ENCODE results near the gene RPRD1B. TPM values are rescaled to one million over a fixed set of nuclear protein-coding genes. Genes with fewer than 3 reads are reported as not detected.

Gene RPRD1B
- polyA plus RNA-seq, 3 donors: 3.6 to 12.3 (median 4.7) TPM

DNA sequence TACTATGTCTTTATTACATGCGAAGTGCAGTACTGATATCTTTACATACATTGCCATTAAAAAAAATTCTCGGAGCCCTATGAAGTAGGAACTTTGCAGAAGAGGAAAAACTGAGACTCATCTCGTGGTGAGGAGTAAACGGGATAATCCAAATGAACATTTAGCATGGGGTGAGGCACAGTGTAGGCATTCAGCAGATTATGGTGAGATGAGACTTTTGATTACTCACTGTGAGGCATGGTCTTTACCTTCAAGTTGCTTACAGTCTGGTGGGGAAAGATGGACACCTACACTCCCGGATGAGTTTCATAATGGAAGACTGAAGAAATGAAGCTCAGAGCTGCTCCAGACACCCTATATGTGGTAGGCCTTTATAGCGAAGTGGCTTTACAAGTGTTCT, 1.4 kb downstream of the RPRD1B start:
- H3K27ac Mint-ChIP-seq: peak overlapping the region in 4 of 7 donors; percentile 19 to 100 (median 100)
- Histone ChIP-seq H3K4me1 (ENCODE audit: control insufficient read depth in 1 of 2, insufficient read depth in 2 of 2, low read length in 2 of 2) (peaks cover 30 to 41% of the 10 kb centered on the region in 2 donors), H3K4me2 (replicated peaks; ENCODE audit: extremely low read depth, low read length, poor library complexity, severe bottlenecking) (peak overlapping the region; percentile 86), H2AFZ (ENCODE audit: insufficient read depth, low read depth, low read length, poor library complexity, severe bottlenecking) (no peak overlapping the region), H3K27ac (ENCODE audit: low read depth in 1 of 2, low read length in 2 of 2) (peak overlapping the region in 1 of 2 donors; percentile 99), H3K36me3 (replicated peaks in 1 of 2; ENCODE audit: control insufficient read depth in 1 of 2, insufficient read depth in 2 of 2, low read length in 2 of 2) (peaks cover 5 to 31% of the 10 kb centered on the region in 2 donors), H3K9ac (ENCODE audit: insufficient read depth, low read length, poor library complexity, severe bottlenecking) (no peak overlapping the region), H3K9me3 (replicated peaks in 1 of 2; ENCODE audit: control insufficient read depth in 1 of 2, insufficient read depth in 1 of 2, low read length in 2 of 2) (no peaks in the 10 kb centered on the region), H3K79me2 (ENCODE audit: insufficient read depth, low read length) (peaks cover 98% of the 10 kb centered on the region), H3K4me3 (replicated peaks in 1 of 3; ENCODE audit: low read depth in 2 of 3, low read length in 3 of 3) (peak overlapping the region in 1 of 3 experiments; percentile 93), H4K20me1 (ENCODE audit: insufficient read depth, low read length) (peaks cover 6% of the 10 kb centered on the region), H3K27me3 (ENCODE audit: control insufficient read depth in 2 of 2, insufficient read depth in 2 of 2, low read length in 2 of 2) (no peaks in the 10 kb centered on the region)
- no peak for TF ChIP-seq CTCF (IDR thresholded peaks at IDR 0.05)
- peaks cover 47% of the 10 kb centered on the region for H3K4me1 Mint-ChIP-seq
- no peak for DNase-seq
- no peaks in the 10 kb centered on the region for H3K9me3 Mint-ChIP-seq
- intact Hi-C loops (cut with micrococcal nuclease): loop anchor here (5.0 to 10.0 kb wide), 2 partner anchors 400 to 412 kb away; partner anchors contain the start of gene SNHG17 (in 1 of the 2)
- H3K36me3 Mint-ChIP-seq: peaks cover 18 to 23% of the 10 kb centered on the region in 2 donors
- 90% methylated on average over 2 of the region's 6 CpGs for WGBS (ENCODE audit: insufficient coverage)
- H3K27me3 Mint-ChIP-seq (ENCODE audit: low read depth in 3 of 3): peaks cover 0 to 1% (median 0%) of the 10 kb centered on the region in 3 donors
- no peak overlapping the region for H3K4me3 Mint-ChIP-seq

GRCh38 chr20:38036366-38036765, 2.8 kb downstream of the RPRD1B start:
- intact Hi-C loops (cut with micrococcal nuclease): loop anchor here in 1 of 2 donors (10.0 kb wide), 1 partner anchor 398 kb away; the partner anchor contains the start of gene SNHG17
- no CpG with 5 or more reads among the region's 5 CpGs for WGBS (ENCODE audit: insufficient coverage)
- Histone ChIP-seq H3K4me1 (ENCODE audit: control insufficient read depth in 1 of 2, insufficient read depth in 2 of 2, low read length in 2 of 2) (peaks cover 30 to 41% of the 10 kb centered on the region in 2 donors), H3K27me3 (ENCODE audit: control insufficient read depth in 2 of 2, insufficient read depth in 2 of 2, low read length in 2 of 2) (no peaks in the 10 kb centered on the region), H3K79me2 (ENCODE audit: insufficient read depth, low read length) (peaks cover 98% of the 10 kb centered on the region), H3K9ac (ENCODE audit: insufficient read depth, low read length, poor library complexity, severe bottlenecking) (no peak overlapping the region), H3K4me3 (replicated peaks in 1 of 3; ENCODE audit: low read depth in 2 of 3, low read length in 3 of 3) (no peak overlapping the region), H3K9me3 (replicated peaks in 1 of 2; ENCODE audit: control insufficient read depth in 1 of 2, insufficient read depth in 1 of 2, low read length in 2 of 2) (no peaks in the 10 kb centered on the region), H3K36me3 (replicated peaks in 1 of 2; ENCODE audit: control insufficient read depth in 1 of 2, insufficient read depth in 2 of 2, low read length in 2 of 2) (peaks cover 16 to 45% of the 10 kb centered on the region in 2 donors), H3K4me2 (replicated peaks; ENCODE audit: extremely low read depth, low read length, poor library complexity, severe bottlenecking) (no peak overlapping the region), H4K20me1 (ENCODE audit: insufficient read depth, low read length) (peaks cover 18% of the 10 kb centered on the region), H3K27ac (ENCODE audit: low read depth in 1 of 2, low read length in 2 of 2) (peak overlapping the region in 1 of 2 donors; percentile 49), H2AFZ (ENCODE audit: insufficient read depth, low read depth, low read length, poor library complexity, severe bottlenecking) (no peak overlapping the region)
- H3K4me1 Mint-ChIP-seq: peaks cover 37% of the 10 kb centered on the region
- no peaks in the 10 kb centered on the region for H3K9me3 Mint-ChIP-seq
- no peak for TF ChIP-seq CTCF (IDR thresholded peaks at IDR 0.05)
- H3K4me3 Mint-ChIP-seq: no peak overlapping the region
- peaks cover 29 to 32% of the 10 kb centered on the region in 2 donors for H3K36me3 Mint-ChIP-seq
- peak overlapping the region in 2 of 7 donors; percentile 12 to 37 for H3K27ac Mint-ChIP-seq
- no peak for DNase-seq
- H3K27me3 Mint-ChIP-seq (ENCODE audit: low read depth in 3 of 3): peaks cover 0 to 1% (median 0%) of the 10 kb centered on the region in 3 donors
